IPS-NIHi11 (cell line): ENCODE measurements around the gene MGAT2.
"Not testable (repeated sequence)": the region's sequence is repeated elsewhere in the genome, so short reads cannot be mapped to it uniquely, and the experiment has no call there.

Source experiments
- DNase-seq: peaks from one replicate; pipeline ENCODE4 v3.0.0; 2012; ENCODE audit warnings: mixed read lengths, low spot score

MGAT2 gene

GRCh38 chr14:49657500-49657899 is 36.9 kb downstream of the MGAT2 start:
- not testable (repeated sequence) for DNase-seq

- DNase-seq: no peak
Observed at GRCh38 chr14:49659526-49660455, 39.2 kb downstream of the MGAT2 start.

GRCh38 chr14:49670475-49670874 is 49.9 kb downstream of the MGAT2 start:
- no peak for DNase-seq
